Measurements from ENCODE around the gene DACT2. TPM values are rescaled to one million over a fixed set of nuclear protein-coding genes. Genes with fewer than 3 reads are reported as not detected.

The DACT2 gene
- polyA plus RNA-seq, 1 donor from 2014 or later, result not detected

- Mint-ChIP-seq H3K9me3 (peaks cover 0 to 3% (median 0%) of the 10 kb centered on the region in 3 donors), H3K27ac (no peak overlapping the region), H3K36me3 (no peaks in the 10 kb centered on the region), H3K4me1 (no peaks in the 10 kb centered on the region), H3K4me3 (no peak overlapping the region), H3K27me3 (no peaks in the 10 kb centered on the region)
These were observed 13.7 kb downstream of the DACT2 start for GRCh38 chr6:168305863-168306262.

GRCh38 chr6:168305096-168305749, 14.4 kb downstream of the DACT2 start:
- H3K4me1 Mint-ChIP-seq, result no peaks in the 10 kb centered on the region
- H3K9me3 Mint-ChIP-seq, result peaks cover 0 to 3% (median 0%) of the 10 kb centered on the region in 3 donors
- H3K27ac Mint-ChIP-seq, result no peak overlapping the region
- H3K27me3 Mint-ChIP-seq, result no peaks in the 10 kb centered on the region
- H3K36me3 Mint-ChIP-seq, result no peaks in the 10 kb centered on the region
- no peak overlapping the region for H3K4me3 Mint-ChIP-seq

- H3K36me3 Mint-ChIP-seq, result no peaks in the 10 kb centered on the region
- no peaks in the 10 kb centered on the region for H3K4me1 Mint-ChIP-seq
- H3K27ac Mint-ChIP-seq, result no peak overlapping the region
- H3K27me3 Mint-ChIP-seq, result no peaks in the 10 kb centered on the region
- H3K9me3 Mint-ChIP-seq, result peaks cover 0 to 3% (median 0%) of the 10 kb centered on the region in 3 donors
- H3K4me3 Mint-ChIP-seq, result no peak overlapping the region
These were observed 14.9 kb downstream of the DACT2 start for GRCh38 chr6:168304752-168305015.

- H3K4me3 Mint-ChIP-seq, result no peak overlapping the region
These were observed 15.4 kb downstream of the DACT2 start for GRCh38 chr6:168303982-168304751.

GRCh38 chr6:168302534-168302933, 17.0 kb downstream of the DACT2 start:
- Mint-ChIP-seq H3K4me1 (no peaks in the 10 kb centered on the region), H3K9me3 (no peaks in the 10 kb centered on the region), H3K36me3 (no peaks in the 10 kb centered on the region), H3K27ac (no peak overlapping the region), H3K4me3 (no peak overlapping the region), H3K27me3 (no peaks in the 10 kb centered on the region)

More at GRCh38 chr6:168303982-168304751, 15.4 kb downstream of the DACT2 start:
- Mint-ChIP-seq H3K27ac (no peak overlapping the region), H3K9me3 (peaks cover 0 to 3% (median 0%) of the 10 kb centered on the region in 3 donors), H3K36me3 (no peaks in the 10 kb centered on the region), H3K4me1 (no peaks in the 10 kb centered on the region), H3K27me3 (no peaks in the 10 kb centered on the region)

- Mint-ChIP-seq H3K36me3 (no peaks in the 10 kb centered on the region), H3K9me3 (no peaks in the 10 kb centered on the region), H3K27ac (no peak overlapping the region), H3K27me3 (no peaks in the 10 kb centered on the region), H3K4me1 (no peaks in the 10 kb centered on the region), H3K4me3 (no peak overlapping the region)
These were observed 17.8 kb downstream of the DACT2 start for GRCh38 chr6:168301648-168302398.

GRCh38 chr6:168300975-168301647, 18.5 kb downstream of the DACT2 start:
- Mint-ChIP-seq H3K27me3 (no peaks in the 10 kb centered on the region), H3K36me3 (no peaks in the 10 kb centered on the region), H3K27ac (no peak overlapping the region), H3K9me3 (no peaks in the 10 kb centered on the region), H3K4me3 (no peak overlapping the region), H3K4me1 (no peaks in the 10 kb centered on the region)

GRCh38 chr6:168299541-168300511, 19.8 kb downstream of the DACT2 start:
- Mint-ChIP-seq H3K36me3 (no peaks in the 10 kb centered on the region), H3K4me3 (peak overlapping the region in 1 of 4 donors; percentile 41), H3K27ac (no peak overlapping the region), H3K27me3 (no peaks in the 10 kb centered on the region), H3K9me3 (no peaks in the 10 kb centered on the region), H3K4me1 (no peaks in the 10 kb centered on the region)

GRCh38 chr6:168297643-168298042, 21.9 kb downstream of the DACT2 start:
- H3K27me3 Mint-ChIP-seq, result no peaks in the 10 kb centered on the region
- H3K4me3 Mint-ChIP-seq, result no peak overlapping the region
- H3K4me1 Mint-ChIP-seq, result no peaks in the 10 kb centered on the region
- H3K27ac Mint-ChIP-seq, result no peak overlapping the region
- H3K9me3 Mint-ChIP-seq, result no peaks in the 10 kb centered on the region
- no peaks in the 10 kb centered on the region for H3K36me3 Mint-ChIP-seq

- no peaks in the 10 kb centered on the region for H3K27me3 Mint-ChIP-seq
These were observed 24.7 kb downstream of the DACT2 start for GRCh38 chr6:168294901-168295300.

GRCh38 chr6:168293636-168294530, 25.7 kb downstream of the DACT2 start:
- Mint-ChIP-seq H3K36me3 (no peaks in the 10 kb centered on the region), H3K27ac (no peak overlapping the region), H3K4me3 (no peak overlapping the region), H3K9me3 (no peaks in the 10 kb centered on the region), H3K4me1 (no peaks in the 10 kb centered on the region), H3K27me3 (no peaks in the 10 kb centered on the region)

More at GRCh38 chr6:168294901-168295300, 24.7 kb downstream of the DACT2 start:
- H3K36me3 Mint-ChIP-seq, result no peaks in the 10 kb centered on the region
- no peak overlapping the region for H3K4me3 Mint-ChIP-seq
- H3K27ac Mint-ChIP-seq, result no peak overlapping the region
- no peaks in the 10 kb centered on the region for H3K4me1 Mint-ChIP-seq
- no peaks in the 10 kb centered on the region for H3K9me3 Mint-ChIP-seq

- peaks cover 0 to 2% (median 0%) of the 10 kb centered on the region in 3 donors for H3K4me1 Mint-ChIP-seq
- H3K27me3 Mint-ChIP-seq, result no peaks in the 10 kb centered on the region
- peaks cover 0 to 5% (median 0%) of the 10 kb centered on the region in 3 donors for H3K9me3 Mint-ChIP-seq
- no peaks in the 10 kb centered on the region for H3K36me3 Mint-ChIP-seq
- no peak overlapping the region for H3K4me3 Mint-ChIP-seq
- no peak overlapping the region for H3K27ac Mint-ChIP-seq
These were observed 26.8 kb downstream of the DACT2 start for GRCh38 chr6:168292826-168293225.

- H3K27ac Mint-ChIP-seq, result no peak overlapping the region
- no peaks in the 10 kb centered on the region for H3K27me3 Mint-ChIP-seq
- H3K36me3 Mint-ChIP-seq, result no peaks in the 10 kb centered on the region
- peaks cover 0 to 3% (median 0%) of the 10 kb centered on the region in 3 donors for H3K4me1 Mint-ChIP-seq
- H3K9me3 Mint-ChIP-seq, result peaks cover 0 to 5% (median 0%) of the 10 kb centered on the region in 3 donors
- H3K4me3 Mint-ChIP-seq, result no peak overlapping the region
These were observed 28.1 kb downstream of the DACT2 start for GRCh38 chr6:168291450-168291849.
